Activated B cell treated with CpG ODN at 0.5 μM for 24 hours (primary cell): ENCODE data around the gene CCL27. TPM values are rescaled to one million over a fixed set of nuclear protein-coding genes. Genes with fewer than 3 reads are reported as not detected.
A peak's percentile ranks its signal among the peaks of the same experiment; 100 is the strongest.

ENCODE experiments used
- ATAC-seq: fragments of 200-7000 bp; cut with Tn5 transposase; one replicate; pipeline ENCODE4 v1.10.0; 2021; ENCODE audit warnings: low read depth, mild to moderate bottlenecking, moderate library complexity
- CTCF ChIA-PET: fragments of 350-600 bp; sonication (Branson Sonifier 250); formaldehyde crosslinking; loops from one replicate; lab custom pipeline; 2021; ENCODE audit warnings: antibody characterized with exemption; lab: Charles Lee
- POLR2A ChIA-PET: fragments of 350-600 bp; sonication (Branson Sonifier 250); formaldehyde crosslinking; loops from one replicate; lab custom pipeline; 2021; ENCODE audit warnings: antibody characterized with exemption; lab: Charles Lee
- DNase-seq: peaks from one replicate; pipeline ENCODE4 v3.0.0; 2022
- H3K27ac Mint-ChIP-seq: one replicate; pipeline ENCODE4 v1.8.0; 2020; ENCODE audit warnings: mixed read lengths
- H3K27me3 Mint-ChIP-seq: one replicate; pipeline ENCODE4 v1.8.0; 2021; ENCODE audit warnings: mixed read lengths
- H3K36me3 Mint-ChIP-seq: one replicate; pipeline ENCODE4 v1.8.0; 2021; ENCODE audit warnings: low read depth, mixed read lengths
- H3K4me1 Mint-ChIP-seq: one replicate; pipeline ENCODE4 v1.8.0; 2021; ENCODE audit warnings: mixed read lengths
- H3K4me3 Mint-ChIP-seq: one replicate; pipeline ENCODE4 v1.8.0; 2020; ENCODE audit warnings: mild to moderate bottlenecking, mixed read lengths
- H3K9me3 Mint-ChIP-seq: one replicate; pipeline ENCODE4 v1.8.0; 2020; ENCODE audit warnings: mixed read lengths
- intact Hi-C: fragments of 100-400 bp; cut with micrococcal nuclease; formaldehyde crosslinking; loops from one replicate; pipeline ENCODE4 v1.15.1; 2024
- total RNA-seq: library from RNA; stranded (reverse); gene quantifications from 2 replicates; pipeline ENCODE4 v1.2.3, GENCODE V29; 2022
- TF ChIP-seq, protein P1 (sequence below): fragments of 200-600 bp; IDR thresholded peaks from one replicate; pipeline ENCODE4 v1.8.0; 2022; ENCODE audit warnings: antibody characterized with exemption, mild to moderate bottlenecking

The CCL27 gene
- total RNA-seq, 1 donor from 2014 or later: not detected

DNA sequence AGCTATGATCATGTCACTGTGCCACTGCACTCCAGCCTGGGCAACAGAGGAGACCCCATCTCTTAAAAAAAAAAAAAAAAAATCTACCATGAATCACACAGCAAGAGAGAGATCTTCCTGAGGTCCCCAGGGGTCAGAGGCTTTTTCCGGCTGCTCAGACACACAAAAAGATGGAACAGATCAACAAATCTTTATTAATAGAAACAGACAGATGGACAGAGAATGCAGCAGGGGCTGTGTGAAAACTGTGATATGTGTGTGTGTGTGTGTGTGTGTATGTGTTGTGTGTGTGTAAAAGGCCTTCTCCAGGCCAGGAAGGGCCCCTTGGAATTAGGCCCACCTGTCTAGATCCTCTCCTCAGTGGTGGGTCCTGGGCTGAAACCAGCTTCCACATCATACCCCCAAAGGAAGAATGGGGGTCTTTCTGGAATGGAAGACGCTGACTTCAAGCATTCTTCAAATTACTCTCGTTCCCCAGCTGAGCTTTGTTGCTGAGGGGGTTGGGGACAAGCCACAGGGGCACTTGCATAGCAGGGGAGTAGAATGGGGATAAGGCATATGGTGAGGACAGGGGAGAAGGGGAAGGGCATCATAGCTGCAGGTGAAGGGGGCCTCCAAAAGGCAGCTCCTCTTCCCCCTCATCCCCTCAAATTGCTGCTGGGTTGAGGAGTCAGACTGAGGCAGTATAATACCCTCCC is 27.8 kb downstream of the CCL27 start:
- H3K9me3 Mint-ChIP-seq: no peaks in the 10 kb centered on the region
- TF ChIP-seq, protein P1, sequence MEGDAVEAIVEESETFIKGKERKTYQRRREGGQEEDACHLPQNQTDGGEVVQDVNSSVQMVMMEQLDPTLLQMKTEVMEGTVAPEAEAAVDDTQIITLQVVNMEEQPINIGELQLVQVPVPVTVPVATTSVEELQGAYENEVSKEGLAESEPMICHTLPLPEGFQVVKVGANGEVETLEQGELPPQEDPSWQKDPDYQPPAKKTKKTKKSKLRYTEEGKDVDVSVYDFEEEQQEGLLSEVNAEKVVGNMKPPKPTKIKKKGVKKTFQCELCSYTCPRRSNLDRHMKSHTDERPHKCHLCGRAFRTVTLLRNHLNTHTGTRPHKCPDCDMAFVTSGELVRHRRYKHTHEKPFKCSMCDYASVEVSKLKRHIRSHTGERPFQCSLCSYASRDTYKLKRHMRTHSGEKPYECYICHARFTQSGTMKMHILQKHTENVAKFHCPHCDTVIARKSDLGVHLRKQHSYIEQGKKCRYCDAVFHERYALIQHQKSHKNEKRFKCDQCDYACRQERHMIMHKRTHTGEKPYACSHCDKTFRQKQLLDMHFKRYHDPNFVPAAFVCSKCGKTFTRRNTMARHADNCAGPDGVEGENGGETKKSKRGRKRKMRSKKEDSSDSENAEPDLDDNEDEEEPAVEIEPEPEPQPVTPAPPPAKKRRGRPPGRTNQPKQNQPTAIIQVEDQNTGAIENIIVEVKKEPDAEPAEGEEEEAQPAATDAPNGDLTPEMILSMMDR: no peak
- H3K27me3 Mint-ChIP-seq: peaks cover 11% of the 10 kb centered on the region
- intact Hi-C loops: loop anchor here (1.0 to 10.0 kb wide), 9 partner anchors 14 to 350 kb away; partner anchors contain the start of genes DCTN3, DNAJB5, KIF24 and NUDT2
- ATAC-seq (no peak), DNase-seq (no peak)
- ChIA-PET CTCF (interaction anchor here (1.0 to 5.2 kb wide), 16 partner anchors 8 to 256 kb away, joined by 3 to 62 read pairs (median 10); partner anchors contain the start of genes DCTN3, DNAI1, FAM219A and GALT), POLR2A (interaction anchor here (1.1 to 5.5 kb wide), 4 partner anchors 12 to 22 kb away, joined by 4 to 44 read pairs (median 6); partner anchors contain the start of genes DCTN3, GALT and RPP25L)
- peaks cover 2% of the 10 kb centered on the region for H3K36me3 Mint-ChIP-seq
- no peak overlapping the region for H3K4me3 Mint-ChIP-seq
- no peak overlapping the region for H3K27ac Mint-ChIP-seq
- peaks cover 32% of the 10 kb centered on the region for H3K4me1 Mint-ChIP-seq

DNA sequence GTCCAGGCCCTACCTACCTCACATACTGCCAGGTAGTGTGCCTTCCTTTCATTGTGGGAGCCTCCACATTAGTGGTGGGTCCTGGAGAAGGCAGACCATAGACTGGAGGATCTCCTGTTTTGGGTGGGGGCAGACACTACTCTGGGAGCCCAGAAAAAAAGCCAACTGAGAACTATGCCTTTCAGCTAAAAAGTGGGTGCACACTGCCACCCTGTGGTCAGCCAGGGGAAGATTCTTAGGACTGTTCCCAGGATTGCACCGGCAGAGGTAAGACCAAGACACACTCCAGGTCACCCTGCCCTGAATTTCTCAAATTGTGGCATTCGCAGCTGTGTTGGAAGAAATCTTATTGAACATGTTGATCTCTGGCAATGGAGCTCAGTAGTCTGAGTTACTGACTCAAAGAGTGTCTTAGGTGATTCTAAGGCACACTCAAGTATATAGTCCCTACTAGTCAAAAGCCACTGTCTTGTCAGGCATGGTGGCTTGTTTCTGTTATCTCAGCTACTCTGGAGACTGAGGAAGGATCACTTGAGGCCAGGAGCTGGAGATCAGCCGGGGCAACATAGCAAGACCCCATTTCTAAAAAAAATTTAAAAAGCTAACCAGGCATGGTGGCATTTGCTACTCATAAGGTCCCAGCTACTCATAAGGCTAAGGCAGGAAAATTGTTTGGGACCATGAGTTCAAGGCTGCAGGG is 28.5 kb downstream of the CCL27 start:
- H3K4me3 Mint-ChIP-seq: no peak overlapping the region
- peaks cover 2% of the 10 kb centered on the region for H3K36me3 Mint-ChIP-seq
- H3K27me3 Mint-ChIP-seq: peaks cover 18% of the 10 kb centered on the region
- DNase-seq (peak; percentile 63), ATAC-seq (peak; percentile 20)
- intact Hi-C loops: loop anchor here (1.0 to 10.0 kb wide), 8 partner anchors 14 to 351 kb away; partner anchors contain the start of genes DCTN3, DNAJB5 and RPP25L
- H3K27ac Mint-ChIP-seq: no peak overlapping the region
- H3K9me3 Mint-ChIP-seq: no peaks in the 10 kb centered on the region
- TF ChIP-seq, protein P1: no peak
- CTCF ChIA-PET: interaction anchor here (0.6 to 5.2 kb wide), 17 partner anchors 9 to 301 kb away, joined by 3 to 62 read pairs (median 9); partner anchors contain the start of genes DCTN3, DNAI1, FAM219A and GALT
- peaks cover 39% of the 10 kb centered on the region for H3K4me1 Mint-ChIP-seq
- POLR2A ChIA-PET: interaction anchor here (0.6 to 5.5 kb wide), 6 partner anchors 9 to 1556 kb away, joined by 3 to 44 read pairs (median 5); partner anchors contain the start of genes CLTA, DCTN3, GALT and RPP25L

DNA sequence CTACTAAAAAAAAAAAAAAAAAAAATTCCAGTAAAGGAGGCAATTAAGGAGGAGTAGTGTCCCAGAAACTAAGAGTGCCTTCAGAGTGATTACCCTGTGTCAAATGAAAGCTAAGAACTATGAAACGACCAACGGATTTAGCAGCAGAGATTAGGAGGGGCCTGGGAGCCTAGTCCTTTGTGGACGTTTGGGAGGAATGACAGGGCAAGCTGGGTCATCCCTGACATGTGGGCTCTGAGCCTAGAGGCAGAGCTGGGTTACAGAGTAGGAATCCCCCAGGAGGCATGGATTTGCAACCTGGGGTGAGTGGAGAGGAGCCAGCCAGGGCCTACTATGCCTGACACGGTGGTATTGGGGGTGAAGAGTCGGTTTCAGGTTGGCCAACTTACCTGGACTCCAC is 29.3 kb downstream of the CCL27 start:
- ATAC-seq: no peak
- POLR2A ChIA-PET: interaction anchor here (0.6 to 5.5 kb wide), 7 partner anchors 8 to 1557 kb away, joined by 3 to 44 read pairs (median 5); partner anchors contain the start of genes CLTA, DCTN3, GALT and RPP25L
- Mint-ChIP-seq H3K36me3 (peaks cover 2% of the 10 kb centered on the region), H3K4me1 (peaks cover 39% of the 10 kb centered on the region), H3K9me3 (no peaks in the 10 kb centered on the region), H3K4me3 (no peak overlapping the region), H3K27ac (no peak overlapping the region), H3K27me3 (peaks cover 23% of the 10 kb centered on the region)
- CTCF ChIA-PET: interaction anchor here (1.1 to 5.2 kb wide), 13 partner anchors 10 to 254 kb away, joined by 3 to 62 read pairs (median 10); partner anchors contain the start of genes DCTN3, DNAI1, FAM219A and GALT
- DNase-seq: no peak
- TF ChIP-seq, protein P1: no peak
- intact Hi-C loops: loop anchor here (10.0 kb wide), 1 partner anchor 352 kb away; the partner anchor contains the start of gene DNAJB5

DNA sequence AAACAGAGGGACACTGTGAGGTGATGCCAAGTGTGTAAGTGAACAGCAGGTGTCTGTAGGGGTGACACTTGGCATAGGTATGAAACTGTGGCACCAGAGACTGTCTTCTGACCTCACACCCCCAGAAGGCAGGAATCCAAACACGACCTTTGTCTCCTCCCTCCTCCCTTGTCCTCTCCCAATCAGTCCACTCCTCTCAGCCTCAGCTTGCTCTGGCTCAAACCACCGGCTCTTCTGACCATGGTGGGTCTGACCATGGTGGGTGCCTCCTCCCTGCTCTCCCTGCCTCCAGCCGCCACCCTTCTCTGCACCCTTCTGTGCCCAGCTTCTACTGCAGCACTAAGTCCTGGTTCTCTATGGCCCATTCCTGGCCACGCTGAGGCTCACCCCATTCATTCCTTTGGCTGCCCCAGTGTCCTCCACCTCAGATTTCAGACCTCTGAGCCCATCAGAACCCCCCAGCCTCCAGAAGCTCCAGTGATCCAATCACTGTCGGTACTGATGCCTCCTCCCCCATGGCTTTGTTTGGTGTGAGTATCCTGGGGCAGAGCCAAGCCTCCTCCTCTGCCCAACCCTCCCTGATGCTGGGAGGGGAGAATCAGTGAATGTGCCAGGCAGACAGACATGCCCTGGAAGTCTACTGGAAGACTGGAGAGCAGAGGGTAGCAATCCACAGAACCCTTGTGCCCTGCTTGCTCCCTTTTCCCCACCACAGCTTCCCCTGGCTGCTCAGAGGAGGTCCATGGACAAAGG is 31.9 kb downstream of the CCL27 start:
- ChIA-PET POLR2A (interaction anchor here (1.7 kb wide), 1 partner anchor 7 kb away, joined by 7 read pairs; the partner anchor contains the start of gene SIGMAR1), CTCF (interaction anchor here (1.2 kb wide), 1 partner anchor 24 kb away, joined by 3 read pairs; no protein-coding TSS in a partner anchor)
- Mint-ChIP-seq H3K27me3 (peaks cover 46% of the 10 kb centered on the region), H3K4me1 (peaks cover 24% of the 10 kb centered on the region), H3K36me3 (peaks cover 2% of the 10 kb centered on the region), H3K27ac (no peak overlapping the region), H3K4me3 (no peak overlapping the region), H3K9me3 (no peaks in the 10 kb centered on the region)
- intact Hi-C loops: loop anchor here (10.0 kb wide), 1 partner anchor 354 kb away; the partner anchor contains the start of gene DNAJB5
- DNase-seq: no peak
- ATAC-seq: no peak
- TF ChIP-seq, protein P1: no peak
